Activated CD4-positive, alpha-beta T cell treated with anti-CD3 and anti-CD28 coated beads, Interleukin-2, amount 50 U/mL, for 48 hours (primary cell): Measurements from ENCODE around the gene SLC39A6.
"Not testable (repeated sequence)": the region's sequence is repeated elsewhere in the genome, so short reads cannot be mapped to it uniquely, and the experiment has no call there.

Experiments used
- DNase-seq, 2 experiments: peaks; one replicate each; pipeline ENCODE4 v3.0.0-alpha.2; 2020

Gene SLC39A6

GRCh38 chr18:36129300-36130038 lies at the start of gene SLC39A6, which contains the start of gene ELP2:
Gene SLC39A6 (minus strand): TSS chr18:36129340. CDS start chr18:36127007, 2,333 bp downstream.
Gene ELP2 (plus strand): TSS chr18:36129899. CDS start chr18:36129934, 35 bp downstream.
- DNase-seq: peak; percentile 93 to 95

- DNase-seq: no peak
Measured at GRCh38 chr18:36177913-36178312, 48.8 kb upstream of the SLC39A6 start.

GRCh38 chr18:36176711-36177110 lies 47.6 kb upstream of the SLC39A6 start:
- no peak for DNase-seq

- DNase-seq: no peak
Measured at GRCh38 chr18:36176177-36176584, 47.0 kb upstream of the SLC39A6 start.

- DNase-seq: no peak
Measured at GRCh38 chr18:36175481-36175880, 46.3 kb upstream of the SLC39A6 start.

GRCh38 chr18:36169938-36170337 lies 40.8 kb upstream of the SLC39A6 start:
- DNase-seq: no peak

- DNase-seq: not testable (repeated sequence)
Measured at GRCh38 chr18:36168296-36168695, 39.2 kb upstream of the SLC39A6 start.

- DNase-seq: no peak
Measured at GRCh38 chr18:36167692-36168218, 38.6 kb upstream of the SLC39A6 start.

GRCh38 chr18:36162981-36163380 lies 33.8 kb upstream of the SLC39A6 start:
- DNase-seq: no peak

- peak in 1 of 2 experiments; percentile 16 for DNase-seq
Measured at GRCh38 chr18:36160959-36161371, 31.8 kb upstream of the SLC39A6 start.

GRCh38 chr18:36158266-36158867 lies 29.2 kb upstream of the SLC39A6 start:
- no peak for DNase-seq

GRCh38 chr18:36157441-36157840 lies 28.3 kb upstream of the SLC39A6 start:
- no peak for DNase-seq

GRCh38 chr18:36155851-36156757 lies 27.0 kb upstream of the SLC39A6 start:
- DNase-seq: no peak

- DNase-seq: no peak
Measured at GRCh38 chr18:36153771-36154170, 24.6 kb upstream of the SLC39A6 start.

- DNase-seq: no peak
Measured at GRCh38 chr18:36153203-36153602, 24.1 kb upstream of the SLC39A6 start.

GRCh38 chr18:36152781-36153180 lies 23.6 kb upstream of the SLC39A6 start:
- DNase-seq: no peak

GRCh38 chr18:36149514-36150289 lies 20.6 kb upstream of the SLC39A6 start:
- no peak for DNase-seq

- no peak for DNase-seq
Measured at GRCh38 chr18:36143391-36143790, 14.3 kb upstream of the SLC39A6 start.

- no peak for DNase-seq
Measured at GRCh38 chr18:36142751-36143150, 13.6 kb upstream of the SLC39A6 start.

GRCh38 chr18:36141576-36141975 lies 12.4 kb upstream of the SLC39A6 start:
- DNase-seq: no peak

GRCh38 chr18:36139245-36139644 lies 10.1 kb upstream of the SLC39A6 start:
- DNase-seq: no peak

GRCh38 chr18:36135264-36135663 lies 6.1 kb upstream of the SLC39A6 start:
- no peak for DNase-seq
